ENCODE measurements around the gene COG5. TPM values are rescaled to one million over a fixed set of nuclear protein-coding genes. Genes with fewer than 3 reads are reported as not detected.

The COG5 gene
- 36.5 and 39.1 TPM in 2 replicates for total RNA-seq

- intact Hi-C loops (cut with micrococcal nuclease), result loop anchor here (1.0 to 10.0 kb wide), 11 partner anchors 16 to 1008 kb away; partner anchors contain the start of genes BCAP29, DLD, HBP1 and PIK3CG
- Mint-ChIP-seq H3K9me3 (no peaks in the 10 kb centered on the region), H3K4me3 (peak within 1 kb of the TSS; percentile 89), H3K27me3 (ENCODE audit: insufficient read depth) (no peaks in the 10 kb centered on the region), H3K4me1 (ENCODE audit: low read depth) (peaks cover 62% of the 10 kb centered on the region), H3K27ac (peak within 1 kb of the TSS; percentile 93), H3K36me3 (ENCODE audit: low read depth) (peaks cover 14% of the 10 kb centered on the region)
- peak; percentile 75 for DNase-seq (ENCODE audit: low spot score)
These were observed at the start of gene COG5, which contains the start of gene DUS4L for GRCh38 chr7:107563775-107564552. TSS of gene COG5 (minus strand) at chr7:107563920. CDS start at chr7:107563896, 24 bp downstream. TSS of gene DUS4L (plus strand) at chr7:107563971. CDS start at chr7:107567071, 3,100 bp downstream.

GRCh38 chr7:107613439-107613838, 49.7 kb upstream of the COG5 start:
- Mint-ChIP-seq H3K27me3 (ENCODE audit: insufficient read depth) (no peaks in the 10 kb centered on the region), H3K4me1 (ENCODE audit: low read depth) (peaks cover 17% of the 10 kb centered on the region), H3K9me3 (no peaks in the 10 kb centered on the region), H3K27ac (no peak overlapping the region), H3K4me3 (no peak overlapping the region), H3K36me3 (ENCODE audit: low read depth) (peaks cover 47% of the 10 kb centered on the region)
- intact Hi-C loops (cut with micrococcal nuclease), result no loop called here
- no peak for DNase-seq (ENCODE audit: low spot score)

- no peaks in the 10 kb centered on the region for H3K9me3 Mint-ChIP-seq
- intact Hi-C loops (cut with micrococcal nuclease), result no loop called here
- H3K27ac Mint-ChIP-seq, result no peak overlapping the region
- DNase-seq (ENCODE audit: low spot score), result no peak
- H3K4me3 Mint-ChIP-seq, result no peak overlapping the region
- H3K27me3 Mint-ChIP-seq (ENCODE audit: insufficient read depth), result no peaks in the 10 kb centered on the region
- peaks cover 41% of the 10 kb centered on the region for H3K36me3 Mint-ChIP-seq (ENCODE audit: low read depth)
- H3K4me1 Mint-ChIP-seq (ENCODE audit: low read depth), result peaks cover 11% of the 10 kb centered on the region
These were observed 46.6 kb upstream of the COG5 start for GRCh38 chr7:107610323-107610722.

- Mint-ChIP-seq H3K36me3 (ENCODE audit: low read depth) (peaks cover 40% of the 10 kb centered on the region), H3K4me3 (no peak overlapping the region), H3K4me1 (ENCODE audit: low read depth) (peaks cover 6% of the 10 kb centered on the region), H3K9me3 (no peaks in the 10 kb centered on the region), H3K27ac (no peak overlapping the region), H3K27me3 (ENCODE audit: insufficient read depth) (no peaks in the 10 kb centered on the region)
- intact Hi-C loops (cut with micrococcal nuclease), result no loop called here
- DNase-seq (ENCODE audit: low spot score), result no peak
These were observed 46.1 kb upstream of the COG5 start for GRCh38 chr7:107609811-107610261.

- Mint-ChIP-seq H3K4me1 (ENCODE audit: low read depth) (no peaks in the 10 kb centered on the region), H3K27ac (no peak overlapping the region), H3K36me3 (ENCODE audit: low read depth) (peaks cover 21% of the 10 kb centered on the region), H3K4me3 (no peak overlapping the region), H3K9me3 (no peaks in the 10 kb centered on the region), H3K27me3 (ENCODE audit: insufficient read depth) (no peaks in the 10 kb centered on the region)
- no peak for DNase-seq (ENCODE audit: low spot score)
- intact Hi-C loops (cut with micrococcal nuclease), result no loop called here
These were observed 42.6 kb upstream of the COG5 start for GRCh38 chr7:107606303-107606702.

GRCh38 chr7:107605218-107605815, 41.6 kb upstream of the COG5 start:
- Mint-ChIP-seq H3K27ac (no peak overlapping the region), H3K9me3 (no peaks in the 10 kb centered on the region), H3K27me3 (ENCODE audit: insufficient read depth) (no peaks in the 10 kb centered on the region), H3K36me3 (ENCODE audit: low read depth) (peaks cover 27% of the 10 kb centered on the region), H3K4me1 (ENCODE audit: low read depth) (no peaks in the 10 kb centered on the region), H3K4me3 (no peak overlapping the region)
- intact Hi-C loops (cut with micrococcal nuclease), result loop anchor here (2.0 kb wide), 1 partner anchor 55 kb away; the partner anchor contains the start of gene SLC26A4
- DNase-seq (ENCODE audit: low spot score), result no peak

GRCh38 chr7:107600816-107601215, 37.1 kb upstream of the COG5 start:
- no peak overlapping the region for H3K4me3 Mint-ChIP-seq
- DNase-seq (ENCODE audit: low spot score), result no peak
- intact Hi-C loops (cut with micrococcal nuclease), result no loop called here
- no peaks in the 10 kb centered on the region for H3K27me3 Mint-ChIP-seq (ENCODE audit: insufficient read depth)
- peaks cover 21% of the 10 kb centered on the region for H3K36me3 Mint-ChIP-seq (ENCODE audit: low read depth)
- H3K27ac Mint-ChIP-seq, result no peak overlapping the region
- H3K4me1 Mint-ChIP-seq (ENCODE audit: low read depth), result no peaks in the 10 kb centered on the region
- no peaks in the 10 kb centered on the region for H3K9me3 Mint-ChIP-seq

GRCh38 chr7:107599262-107599661, 35.5 kb upstream of the COG5 start:
- H3K27me3 Mint-ChIP-seq (ENCODE audit: insufficient read depth), result no peaks in the 10 kb centered on the region
- H3K4me1 Mint-ChIP-seq (ENCODE audit: low read depth), result no peaks in the 10 kb centered on the region
- H3K27ac Mint-ChIP-seq, result no peak overlapping the region
- DNase-seq (ENCODE audit: low spot score), result no peak
- intact Hi-C loops (cut with micrococcal nuclease), result no loop called here
- H3K4me3 Mint-ChIP-seq, result no peak overlapping the region
- peaks cover 26% of the 10 kb centered on the region for H3K36me3 Mint-ChIP-seq (ENCODE audit: low read depth)
- no peaks in the 10 kb centered on the region for H3K9me3 Mint-ChIP-seq

- no peak for DNase-seq (ENCODE audit: low spot score)
- Mint-ChIP-seq H3K4me3 (no peak overlapping the region), H3K4me1 (ENCODE audit: low read depth) (no peaks in the 10 kb centered on the region), H3K27me3 (ENCODE audit: insufficient read depth) (no peaks in the 10 kb centered on the region), H3K27ac (no peak overlapping the region), H3K9me3 (no peaks in the 10 kb centered on the region), H3K36me3 (ENCODE audit: low read depth) (peaks cover 24% of the 10 kb centered on the region)
- intact Hi-C loops (cut with micrococcal nuclease), result no loop called here
These were observed 34.2 kb upstream of the COG5 start for GRCh38 chr7:107597953-107598352.

GRCh38 chr7:107597582-107597916, 33.8 kb upstream of the COG5 start:
- intact Hi-C loops (cut with micrococcal nuclease), result no loop called here
- no peak overlapping the region for H3K4me3 Mint-ChIP-seq
- H3K27ac Mint-ChIP-seq, result no peak overlapping the region
- no peaks in the 10 kb centered on the region for H3K27me3 Mint-ChIP-seq (ENCODE audit: insufficient read depth)
- H3K4me1 Mint-ChIP-seq (ENCODE audit: low read depth), result no peaks in the 10 kb centered on the region
- H3K36me3 Mint-ChIP-seq (ENCODE audit: low read depth), result peaks cover 24% of the 10 kb centered on the region
- no peak for DNase-seq (ENCODE audit: low spot score)
- no peaks in the 10 kb centered on the region for H3K9me3 Mint-ChIP-seq

GRCh38 chr7:107596881-107597581, 33.3 kb upstream of the COG5 start:
- Mint-ChIP-seq H3K27me3 (ENCODE audit: insufficient read depth) (no peaks in the 10 kb centered on the region), H3K9me3 (no peaks in the 10 kb centered on the region), H3K4me3 (no peak overlapping the region), H3K36me3 (ENCODE audit: low read depth) (peaks cover 24% of the 10 kb centered on the region), H3K4me1 (ENCODE audit: low read depth) (no peaks in the 10 kb centered on the region), H3K27ac (no peak overlapping the region)
- intact Hi-C loops (cut with micrococcal nuclease), result no loop called here
- no peak for DNase-seq (ENCODE audit: low spot score)

- H3K4me1 Mint-ChIP-seq (ENCODE audit: low read depth), result no peaks in the 10 kb centered on the region
- H3K27ac Mint-ChIP-seq, result no peak overlapping the region
- no peak for DNase-seq (ENCODE audit: low spot score)
- H3K9me3 Mint-ChIP-seq, result no peaks in the 10 kb centered on the region
- intact Hi-C loops (cut with micrococcal nuclease), result no loop called here
- peaks cover 16% of the 10 kb centered on the region for H3K36me3 Mint-ChIP-seq (ENCODE audit: low read depth)
- no peaks in the 10 kb centered on the region for H3K27me3 Mint-ChIP-seq (ENCODE audit: insufficient read depth)
- H3K4me3 Mint-ChIP-seq, result no peak overlapping the region
These were observed 31.4 kb upstream of the COG5 start for GRCh38 chr7:107594961-107595737.

All from activated T-helper 1 cell treated with anti-CD3 and anti-CD28 coated beads, Interleukin-12 subunit alpha, Interleukin-12 subunit beta, Interleukin-2, Interleukin-4 antibody, amounts not matched to agents 30 ng/mL and 10 ng/mL and 1 ng/mL, durations not matched to agents 14 hours and 24 hours and 36 hours (primary cell).